GM12801 (cell line): ENCODE measurements around the gene PLEKHA8.

Source experiments
- TF ChIP-seq, protein P1 (sequence below): IDR thresholded peaks from one replicate; pipeline ENCODE4 v1.5.1; 2011; ENCODE audit warnings: control low read depth; ENCODE audit not compliant: insufficient read length; ENCODE audit errors: extremely low read depth

PLEKHA8 gene

DNA sequence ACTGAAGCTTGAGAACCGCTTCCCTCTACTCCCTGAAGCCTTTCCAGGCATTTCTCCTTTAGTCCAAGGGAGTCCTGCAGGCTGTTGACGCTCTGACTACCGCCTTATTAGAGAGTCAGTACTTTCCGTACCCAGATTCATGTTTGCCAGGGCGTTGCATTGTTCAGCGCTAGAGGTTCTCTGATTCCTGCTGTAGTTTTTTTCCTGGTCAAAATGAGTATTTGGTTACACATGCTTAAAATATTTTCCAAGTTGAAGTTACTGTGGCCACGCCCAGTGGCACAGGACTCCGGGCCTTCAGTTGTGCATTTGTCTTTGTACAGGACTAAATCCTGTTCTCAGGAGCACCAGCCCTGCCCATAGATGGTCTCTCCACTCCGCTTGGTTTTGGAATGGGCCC is 114.5 kb downstream of the PLEKHA8 start:
- TF ChIP-seq, protein P1, sequence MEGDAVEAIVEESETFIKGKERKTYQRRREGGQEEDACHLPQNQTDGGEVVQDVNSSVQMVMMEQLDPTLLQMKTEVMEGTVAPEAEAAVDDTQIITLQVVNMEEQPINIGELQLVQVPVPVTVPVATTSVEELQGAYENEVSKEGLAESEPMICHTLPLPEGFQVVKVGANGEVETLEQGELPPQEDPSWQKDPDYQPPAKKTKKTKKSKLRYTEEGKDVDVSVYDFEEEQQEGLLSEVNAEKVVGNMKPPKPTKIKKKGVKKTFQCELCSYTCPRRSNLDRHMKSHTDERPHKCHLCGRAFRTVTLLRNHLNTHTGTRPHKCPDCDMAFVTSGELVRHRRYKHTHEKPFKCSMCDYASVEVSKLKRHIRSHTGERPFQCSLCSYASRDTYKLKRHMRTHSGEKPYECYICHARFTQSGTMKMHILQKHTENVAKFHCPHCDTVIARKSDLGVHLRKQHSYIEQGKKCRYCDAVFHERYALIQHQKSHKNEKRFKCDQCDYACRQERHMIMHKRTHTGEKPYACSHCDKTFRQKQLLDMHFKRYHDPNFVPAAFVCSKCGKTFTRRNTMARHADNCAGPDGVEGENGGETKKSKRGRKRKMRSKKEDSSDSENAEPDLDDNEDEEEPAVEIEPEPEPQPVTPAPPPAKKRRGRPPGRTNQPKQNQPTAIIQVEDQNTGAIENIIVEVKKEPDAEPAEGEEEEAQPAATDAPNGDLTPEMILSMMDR = no peak

DNA sequence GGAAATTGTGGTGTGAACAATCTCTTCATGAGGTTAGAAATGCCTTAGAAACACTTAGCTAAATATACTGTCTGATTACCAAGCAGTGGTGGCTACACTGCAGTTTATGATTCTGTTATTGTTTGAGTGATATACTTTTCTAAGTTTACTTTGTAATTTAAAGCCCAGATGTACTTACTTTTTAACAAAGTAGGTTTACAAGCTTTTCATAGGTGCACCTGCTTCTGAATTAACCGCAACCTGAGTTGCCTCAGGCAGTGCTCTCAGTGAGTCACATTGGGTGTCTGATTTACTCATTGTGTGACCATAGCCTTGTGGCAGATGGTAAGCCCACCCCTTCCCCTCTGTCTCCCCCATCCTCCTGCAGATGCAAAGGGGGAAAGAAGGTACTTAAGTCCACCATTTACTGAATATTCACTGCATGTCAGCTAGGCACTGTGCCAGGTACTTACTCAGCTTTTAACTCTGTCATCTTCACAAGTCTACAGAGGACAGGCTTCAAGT is 115.6 kb downstream of the PLEKHA8 start:
- TF ChIP-seq, protein P1 = no peak

DNA sequence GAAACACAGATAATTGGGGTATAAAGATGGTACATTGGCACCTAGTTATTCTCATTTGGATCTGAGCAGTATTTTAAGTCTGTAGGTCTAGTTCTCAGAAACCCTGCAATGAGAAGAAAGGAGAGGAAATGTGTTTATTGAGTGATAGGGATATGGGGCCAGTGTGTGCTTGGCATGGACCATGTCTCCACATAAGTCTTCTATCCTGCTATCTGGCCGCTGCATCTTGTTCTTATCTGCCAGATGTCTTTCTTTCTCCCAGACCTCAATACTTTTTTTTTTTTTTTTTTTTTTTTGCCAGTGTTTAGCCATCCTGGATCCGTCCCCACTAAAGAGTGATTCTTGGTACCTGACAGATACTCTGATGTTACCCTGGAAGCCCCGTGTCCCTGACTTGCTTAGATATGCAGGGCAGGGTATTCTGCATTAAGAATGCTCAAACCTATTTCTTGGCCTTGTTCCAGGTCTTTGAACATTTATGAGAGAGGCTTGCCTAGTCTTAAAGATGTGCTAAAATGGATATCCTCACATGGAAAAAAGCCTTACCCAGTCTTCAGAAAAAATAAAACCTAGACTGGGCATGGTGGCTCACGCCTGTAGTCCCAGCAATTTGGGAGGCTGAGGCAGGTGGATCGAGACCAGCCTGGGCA is 116.6 kb downstream of the PLEKHA8 start:
- TF ChIP-seq, protein P1 = no peak

DNA sequence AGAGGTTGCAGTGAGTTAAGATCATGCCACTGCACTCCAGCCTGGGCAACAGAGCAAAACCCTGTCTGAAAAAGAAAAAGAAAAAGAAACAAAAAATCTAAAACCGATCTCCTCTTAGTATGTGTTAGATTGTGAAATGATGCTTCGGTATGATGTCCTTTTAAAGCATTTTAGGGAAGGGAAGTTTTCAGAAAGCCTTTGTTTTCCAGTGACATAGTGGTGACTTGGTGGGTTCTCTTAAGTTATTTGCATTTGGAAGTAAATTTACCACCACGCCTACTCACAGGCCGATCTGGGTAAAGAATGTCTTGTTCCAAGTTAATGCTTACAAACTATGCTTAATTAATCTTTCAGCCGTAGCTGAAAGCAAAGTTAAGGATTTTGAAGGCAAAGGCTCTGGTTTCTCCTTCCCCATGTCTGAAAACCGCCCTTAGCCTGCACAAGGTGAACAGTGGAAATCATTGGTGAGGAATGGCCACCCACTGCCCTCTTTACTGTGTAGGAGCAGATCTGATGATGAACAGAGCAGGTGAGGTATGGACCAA is 117.3 kb downstream of the PLEKHA8 start:
- TF ChIP-seq, protein P1 = no peak

DNA sequence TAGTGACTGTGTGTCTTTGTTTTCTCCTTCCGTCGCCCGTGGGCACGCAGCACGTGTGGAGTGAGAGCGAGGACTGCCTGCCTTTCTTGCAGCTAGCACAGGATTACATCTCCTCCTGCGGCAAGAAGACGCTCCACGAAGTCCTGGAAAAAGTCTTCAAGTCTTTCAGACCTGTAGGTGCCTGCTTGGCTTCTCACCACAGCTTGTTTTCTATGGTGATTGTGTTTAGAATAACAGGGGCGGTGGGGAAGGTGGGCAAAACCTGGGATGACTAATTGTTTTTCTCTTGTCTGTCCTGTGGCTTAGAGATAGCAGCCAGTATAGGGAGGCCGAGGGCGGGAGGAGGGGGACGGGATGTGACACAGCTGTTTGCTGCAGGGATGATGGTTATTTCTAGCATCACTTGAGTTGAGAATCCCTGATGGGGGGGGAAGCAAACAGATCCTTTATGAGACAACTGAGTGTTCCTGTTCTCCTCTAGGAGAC is 118.0 kb downstream of the PLEKHA8 start:
- TF ChIP-seq, protein P1 = no peak

DNA sequence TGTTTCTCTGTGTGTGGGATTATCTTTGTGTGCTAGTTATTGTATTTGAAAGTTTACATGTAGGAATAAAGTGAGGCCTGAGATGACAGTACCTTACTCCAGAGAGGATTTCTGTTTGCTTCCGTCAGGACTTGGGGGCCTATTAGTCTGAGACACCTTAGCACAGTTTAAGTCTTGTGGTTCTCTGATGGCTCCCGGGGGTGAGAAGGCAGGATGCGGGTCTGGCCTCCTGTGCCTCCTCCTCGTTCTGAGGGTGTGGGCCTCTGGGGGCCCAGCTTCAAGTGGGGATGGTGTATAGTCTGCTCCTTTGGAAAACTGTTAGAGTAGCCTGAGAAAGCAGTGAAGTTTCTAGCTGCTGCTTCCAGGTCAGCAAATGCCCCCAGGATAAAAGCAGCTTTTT is 119.0 kb downstream of the PLEKHA8 start:
- TF ChIP-seq, protein P1 = no peak

DNA sequence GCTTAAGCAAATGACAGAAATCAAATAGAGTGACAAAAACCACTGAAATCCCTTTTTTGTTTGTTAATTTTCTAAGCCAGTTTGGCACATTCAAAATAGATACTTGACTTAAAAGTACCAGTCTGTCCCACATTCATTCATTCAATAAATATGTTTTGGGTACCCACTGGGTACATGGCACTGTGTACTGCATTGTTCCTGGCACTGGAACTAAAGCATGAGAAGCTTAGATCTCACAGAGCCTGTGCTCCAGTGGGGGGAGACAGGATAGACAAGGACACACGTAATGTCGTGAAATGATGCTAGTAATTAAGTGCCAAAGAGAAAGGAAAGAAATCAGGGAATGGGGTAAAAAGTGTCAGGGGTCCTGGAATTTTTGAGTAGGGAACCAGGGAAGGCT is 119.6 kb downstream of the PLEKHA8 start:
- TF ChIP-seq, protein P1 = no peak
